GM18873 (cell line): ENCODE measurements around the gene ZG16B.

Source experiments
- ATAC-seq: cut with Tn5 transposase; IDR thresholded peaks from one replicate; pipeline ENCODE4 v1.9.1; 2021; ENCODE audit warnings: mild to moderate bottlenecking, moderate library complexity, moderate number of reproducible peaks; ENCODE audit not compliant: unreplicated experiment, low FRiP score

Gene ZG16B

DNA sequence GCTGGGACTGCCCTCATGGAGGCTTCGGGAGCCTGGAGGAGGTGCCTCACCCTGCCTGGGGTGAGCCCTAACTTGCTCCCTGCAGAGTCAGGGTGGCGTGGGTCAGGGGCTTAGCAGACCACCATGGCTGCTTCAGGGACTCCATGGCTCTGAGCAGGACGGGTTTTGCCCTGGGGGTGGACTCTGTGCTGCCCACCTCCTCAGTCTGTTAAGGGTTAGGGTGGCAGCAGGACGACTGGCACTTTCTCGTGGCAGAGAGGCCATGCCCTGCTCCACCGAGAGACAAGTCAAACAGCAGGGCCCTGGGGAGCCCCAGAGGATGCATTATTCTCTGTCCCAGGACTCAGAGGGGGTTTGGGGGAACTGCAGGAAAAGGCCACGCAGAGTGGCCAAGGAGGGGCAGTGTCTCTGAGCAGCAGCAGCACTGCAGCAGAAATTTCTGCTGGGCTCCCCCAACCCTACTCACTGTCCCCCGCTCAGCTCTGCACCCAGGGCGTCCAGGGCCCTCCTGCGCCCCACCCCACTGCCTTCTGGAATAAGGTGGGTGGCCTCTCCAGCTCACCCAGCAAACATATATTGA, 29.7 kb downstream of the ZG16B start:
- no peak for ATAC-seq

DNA sequence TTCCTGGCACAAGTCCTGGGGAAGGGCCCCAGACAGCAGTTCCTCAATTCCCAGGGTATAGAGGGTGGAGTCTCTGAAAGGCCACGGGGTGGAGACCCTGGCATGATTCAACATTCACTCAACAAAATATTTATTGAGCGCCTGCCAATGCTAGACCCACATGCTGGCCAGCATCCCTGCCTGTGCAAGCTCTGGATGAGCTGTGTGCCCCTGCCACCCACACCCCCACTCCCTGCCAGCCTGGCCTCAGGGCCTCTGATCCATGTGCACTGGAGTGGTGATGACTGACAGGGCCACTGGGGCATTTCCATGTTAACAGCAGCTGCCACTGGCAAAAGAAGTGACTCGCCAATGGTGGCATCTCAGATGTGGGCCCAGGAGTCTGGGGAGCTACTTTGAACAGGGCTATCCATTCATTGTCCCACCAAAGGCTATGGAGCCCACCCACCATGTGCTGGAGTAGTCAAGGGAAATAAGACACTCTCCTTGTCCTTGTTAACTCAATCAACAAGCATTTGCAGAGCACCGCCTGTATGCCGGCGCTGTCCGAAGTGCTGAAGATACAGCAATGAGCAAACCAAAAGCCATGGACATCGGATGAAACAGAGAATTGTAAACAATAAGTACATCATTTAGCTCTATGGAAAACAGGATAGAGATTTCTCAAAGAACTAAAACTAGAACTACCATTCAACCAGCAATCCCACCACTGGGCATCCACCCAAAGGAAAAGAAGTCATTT, 30.9 kb downstream of the ZG16B start:
- ATAC-seq: no peak

DNA sequence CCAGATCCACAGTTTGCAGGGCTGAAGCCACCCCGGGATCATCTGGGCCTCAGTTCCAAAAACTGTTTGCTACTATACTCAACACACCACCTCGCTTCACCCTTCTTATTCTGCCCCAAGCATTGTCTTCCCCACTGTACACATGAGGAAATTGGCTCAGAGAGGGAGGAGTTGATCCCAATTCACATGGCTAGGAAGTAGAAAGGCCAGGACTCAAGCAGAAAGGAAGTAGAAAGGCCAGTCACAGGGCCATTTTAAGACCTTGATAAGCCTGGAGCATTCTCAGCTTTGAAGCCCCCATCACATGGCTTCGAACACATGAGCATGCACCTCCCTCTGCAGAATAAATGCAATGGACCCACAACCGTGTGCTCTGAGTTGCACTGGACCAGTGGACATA, 35.5 kb downstream of the ZG16B start:
- ATAC-seq: no peak

DNA sequence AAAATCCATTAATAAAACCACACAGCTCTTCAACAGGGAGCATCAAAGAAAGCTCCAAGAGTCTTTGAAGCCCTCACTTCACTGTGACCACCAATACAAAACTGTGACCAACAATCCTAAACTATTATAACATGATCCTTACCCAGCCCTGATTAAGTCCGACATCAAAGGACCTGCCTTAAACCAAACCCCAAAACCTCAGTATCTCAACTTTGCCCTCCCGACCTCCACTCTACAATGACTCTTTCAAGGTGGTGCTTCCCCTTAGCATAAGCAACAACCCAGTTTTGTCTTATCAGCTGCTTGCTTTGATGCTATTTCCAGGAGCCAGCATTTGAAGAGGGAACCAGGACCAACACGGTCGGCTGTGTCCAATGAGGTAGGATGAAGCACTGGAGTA, 36.3 kb downstream of the ZG16B start:
- no peak for ATAC-seq

DNA sequence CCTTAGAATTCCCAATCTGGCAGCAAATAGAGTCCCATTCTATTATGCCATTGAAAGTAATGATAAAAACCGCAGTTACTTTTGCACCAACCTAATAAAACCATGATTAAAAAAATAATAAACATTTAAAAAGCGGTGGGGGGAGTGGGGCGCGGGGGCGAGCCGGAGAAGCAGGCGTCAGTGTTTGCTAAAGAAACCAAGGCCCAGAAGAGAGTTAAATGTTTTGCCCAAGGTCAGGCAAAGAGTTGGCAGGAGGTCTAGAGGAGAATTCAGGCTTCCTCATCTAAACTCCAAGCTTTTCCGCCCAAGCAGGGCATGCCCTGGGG, 37.5 kb downstream of the ZG16B start:
- no peak for ATAC-seq

DNA sequence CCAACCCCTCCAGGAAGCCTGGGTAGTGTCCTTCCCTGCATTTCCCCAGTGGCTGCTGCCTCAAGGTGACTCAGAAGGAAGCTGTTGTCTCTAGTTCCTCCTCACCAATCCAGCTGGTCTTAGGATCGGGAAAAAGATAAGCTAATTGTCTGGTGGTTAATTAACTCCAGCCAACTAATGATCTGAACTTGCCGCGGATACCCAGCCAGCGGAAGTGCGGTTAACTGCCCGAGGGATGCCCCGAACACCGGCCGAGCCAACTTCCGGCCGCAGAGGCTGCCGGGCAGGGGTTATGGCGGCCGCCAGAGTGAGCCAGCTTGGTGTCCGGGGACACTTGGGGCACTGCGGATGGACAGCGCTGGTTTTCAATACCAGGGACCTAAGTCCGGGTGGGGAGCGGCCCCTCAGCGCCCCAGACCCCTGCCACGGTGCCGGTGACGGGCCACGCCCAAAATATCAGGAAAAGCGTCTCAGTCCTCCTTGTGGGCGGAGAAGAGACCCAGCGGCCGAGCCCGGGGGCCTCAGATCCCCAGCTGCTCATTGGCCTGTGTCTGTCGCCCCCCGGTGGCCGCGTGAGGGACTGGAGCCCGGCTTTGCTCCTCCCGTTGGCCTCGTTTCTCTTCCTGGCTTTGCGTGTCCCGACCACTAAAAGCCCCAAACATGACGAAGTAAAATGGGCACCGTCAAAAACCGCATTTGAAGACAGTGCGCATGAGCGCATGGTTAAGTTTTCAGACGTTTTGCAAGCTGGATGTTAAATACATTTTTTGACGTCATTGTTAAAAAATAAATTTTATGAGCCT, 38.1 kb downstream of the ZG16B start:
- peak; percentile 70 for ATAC-seq

DNA sequence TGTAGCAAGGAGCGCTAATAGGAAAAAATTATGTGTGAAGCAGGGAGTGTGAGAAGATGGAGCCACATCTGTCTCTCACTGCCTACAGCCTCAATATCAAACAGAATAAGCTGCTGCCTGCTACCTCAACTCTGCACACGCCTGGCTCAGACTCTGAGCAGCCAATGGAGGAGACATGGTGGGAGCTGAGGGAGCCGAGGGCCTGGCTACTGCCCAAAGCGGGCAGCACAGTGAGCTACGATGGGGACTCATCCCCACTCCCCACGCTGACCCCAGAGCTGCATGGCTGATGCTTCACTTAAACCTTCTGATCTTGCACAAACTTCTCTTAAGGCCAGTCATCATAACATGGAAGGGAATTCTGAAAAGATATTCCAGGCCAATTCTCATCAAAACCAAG, 41.8 kb downstream of the ZG16B start:
- no peak for ATAC-seq

DNA sequence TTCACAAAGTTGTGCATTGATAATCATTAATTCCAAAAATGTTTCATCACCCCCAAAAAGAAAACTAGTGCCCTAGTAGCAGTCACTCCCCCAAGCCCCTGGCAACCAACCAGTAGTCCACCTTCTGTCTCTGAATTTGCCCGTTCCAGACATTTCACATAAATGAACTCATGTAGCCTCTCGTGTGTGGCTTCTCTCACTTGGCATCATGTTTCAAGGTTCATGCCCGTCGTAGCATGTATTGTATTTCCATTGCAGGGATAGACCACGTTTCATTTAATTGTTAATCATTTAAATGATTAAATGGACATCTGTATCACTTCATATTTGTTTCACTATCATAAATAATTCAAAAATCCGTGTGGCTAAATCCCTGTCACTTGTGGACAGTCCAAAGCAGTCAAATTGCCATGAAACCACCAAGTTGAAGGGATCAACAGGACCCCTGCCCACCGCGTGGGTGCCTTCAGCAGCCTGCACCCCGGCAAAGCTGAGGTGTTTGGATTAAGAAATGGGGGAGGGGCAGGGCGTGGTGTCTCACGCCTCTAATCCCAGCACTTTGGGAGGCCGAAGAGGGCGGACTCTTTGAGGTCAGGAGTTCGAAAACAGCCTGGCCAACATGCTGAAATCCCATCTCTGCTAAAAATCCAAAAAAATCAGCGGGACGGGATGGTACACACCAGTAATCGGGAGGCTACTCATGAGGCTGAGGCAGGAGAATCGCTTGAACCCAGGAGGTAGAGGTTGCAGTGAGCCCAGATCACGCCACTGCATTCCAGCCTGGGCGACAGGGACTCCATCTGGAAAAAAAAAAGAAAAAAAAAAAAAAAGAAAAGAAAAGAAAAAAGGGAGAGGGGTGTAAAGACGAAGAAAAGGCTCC, 44.2 kb downstream of the ZG16B start:
- no peak for ATAC-seq

DNA sequence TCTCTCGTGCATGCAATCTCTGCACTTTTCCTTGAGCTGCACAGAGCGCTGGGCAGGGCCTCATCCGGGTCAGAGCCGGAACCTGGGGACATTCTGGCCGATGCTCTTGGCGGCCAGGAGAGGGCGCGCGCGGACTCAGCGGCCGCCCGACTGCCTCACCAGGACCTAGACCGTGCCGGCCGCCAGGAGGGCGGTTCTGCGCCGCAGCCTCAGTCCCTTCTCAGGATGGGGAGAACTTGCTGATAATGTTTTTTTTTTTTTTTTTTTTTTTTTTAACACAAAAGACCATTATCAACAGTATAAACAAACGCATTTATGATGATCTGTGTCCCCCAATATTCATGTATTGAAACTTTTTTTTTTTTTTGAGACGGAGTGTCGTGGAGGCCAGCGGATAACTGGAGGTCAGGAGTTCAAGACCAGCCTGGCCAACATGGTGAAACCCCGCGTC, 44.8 kb downstream of the ZG16B start:
- no peak for ATAC-seq

DNA sequence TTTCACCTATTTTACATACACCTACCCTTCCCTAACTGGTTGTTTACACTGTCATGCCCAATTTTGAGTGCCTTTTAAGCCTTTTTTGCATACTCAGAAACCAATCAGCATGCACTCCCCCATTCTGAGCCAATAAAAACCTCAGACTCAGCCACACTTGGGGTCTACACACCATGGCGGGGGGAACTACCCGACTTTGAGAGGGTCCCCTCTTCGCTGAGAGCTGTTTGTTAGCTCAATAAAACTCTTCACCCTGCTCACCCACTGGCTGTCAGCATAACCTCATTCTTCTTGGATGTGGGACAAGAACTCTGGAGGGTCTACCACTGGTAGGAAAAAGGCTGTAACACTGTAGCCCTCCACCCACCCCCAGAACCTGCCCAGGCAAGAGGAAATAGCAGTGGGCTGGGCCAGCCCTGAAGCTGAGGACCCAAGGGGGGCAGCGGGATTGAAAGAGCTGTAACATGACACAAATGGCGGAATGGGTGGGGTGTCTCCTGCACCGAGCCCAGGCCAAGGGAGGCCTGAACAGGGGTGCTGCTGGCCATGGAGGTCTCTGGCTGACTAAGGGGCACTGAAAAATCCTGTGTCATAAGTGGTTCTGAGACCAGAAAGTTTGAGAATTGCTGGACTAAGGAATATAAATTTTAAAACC, 49.9 kb downstream of the ZG16B start:
- ATAC-seq: no peak
